ENCODE measurements around the gene REC114.

Gene REC114

GRCh38 chr15:73605759-73606436, 162.9 kb downstream of the REC114 start:
- TF ChIP-seq CTCF (conservative IDR thresholded peaks at IDR 0.05; ENCODE audit: low read depth, low read length): no peak
- no peak overlapping the region for H3K4me3 ChIP-seq (ENCODE audit: low read depth, low read length)
- no peak for DNase-seq (ENCODE audit: low read depth)

GRCh38 chr15:73607405-73607804, 164.4 kb downstream of the REC114 start:
- no peak for TF ChIP-seq CTCF (conservative IDR thresholded peaks at IDR 0.05; ENCODE audit: low read depth, low read length)
- no peak for DNase-seq (ENCODE audit: low read depth)
- no peak overlapping the region for H3K4me3 ChIP-seq (ENCODE audit: low read depth, low read length)

DNA sequence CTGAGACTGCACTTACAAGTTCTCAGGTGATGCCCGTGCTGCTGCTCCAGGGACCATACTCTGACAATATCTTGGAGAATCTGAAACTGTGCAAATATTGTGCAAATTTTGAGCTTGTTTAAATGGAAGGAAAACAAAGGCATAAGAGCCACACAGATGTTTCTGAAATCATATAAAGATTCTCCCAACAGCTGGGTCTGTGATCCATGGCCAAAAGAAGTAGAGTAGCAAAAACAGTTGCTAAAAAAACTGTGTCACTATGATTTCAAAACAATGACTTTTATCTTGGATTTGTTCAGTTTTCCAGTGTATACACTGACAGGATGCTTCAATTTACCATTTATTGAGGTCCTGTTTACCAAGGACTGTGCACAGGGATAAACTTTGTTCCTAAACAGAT, 164.9 kb downstream of the REC114 start:
- no peak for TF ChIP-seq CTCF (conservative IDR thresholded peaks at IDR 0.05; ENCODE audit: low read depth, low read length)
- no peak overlapping the region for H3K4me3 ChIP-seq (ENCODE audit: low read depth, low read length)
- DNase-seq (ENCODE audit: low read depth): no peak

GRCh38 chr15:73608475-73608874, 165.5 kb downstream of the REC114 start:
- no peak for DNase-seq (ENCODE audit: low read depth)
- no peak overlapping the region for H3K4me3 ChIP-seq (ENCODE audit: low read depth, low read length)
- TF ChIP-seq CTCF (conservative IDR thresholded peaks at IDR 0.05; ENCODE audit: low read depth, low read length): no peak

GRCh38 chr15:73608941-73609340, 166.0 kb downstream of the REC114 start:
- no peak overlapping the region for H3K4me3 ChIP-seq (ENCODE audit: low read depth, low read length)
- TF ChIP-seq CTCF (conservative IDR thresholded peaks at IDR 0.05; ENCODE audit: low read depth, low read length): no peak
- DNase-seq (ENCODE audit: low read depth): peak; percentile 30

Data from choroid plexus epithelial cell (primary cell).